Naive B cell (primary cell): ENCODE results near the gene CHRM2. TPM values are rescaled to one million over a fixed set of nuclear protein-coding genes. Genes with fewer than 3 reads are reported as not detected.

Experiments used
- ATAC-seq, 2 donors: fragments of 150-1000 bp; cut with Tn5 transposase; 2 replicates each; pipeline ENCODE4 v1.10.0; 2021; ENCODE audit warnings: low read depth in 2 of 2, mild to moderate bottlenecking in 2 of 2, moderate library complexity in 2 of 2
- DNase-seq: peaks from one replicate; pipeline ENCODE4 v3.0.0; 2022
- H3K27ac Mint-ChIP-seq, 6 donors: one replicate each; pipeline ENCODE4 v1.8.0; 2020 to 2022; ENCODE audit warnings: mild to moderate bottlenecking in 6 of 6, mixed read lengths in 6 of 6, moderate library complexity in 5 of 6, inconsistent platforms in 2 of 6
- H3K27me3 Mint-ChIP-seq, 3 donors: one replicate each; pipeline ENCODE4 v1.8.0; 2021 to 2022; ENCODE audit warnings: mixed read lengths in 3 of 3, mild to moderate bottlenecking in 1 of 3
- H3K36me3 Mint-ChIP-seq, 2 donors: one replicate each; pipeline ENCODE4 v1.8.0; 2020 to 2022; ENCODE audit warnings: mixed read lengths in 2 of 2, inconsistent platforms in 1 of 2, mild to moderate bottlenecking in 1 of 2
- H3K4me1 Mint-ChIP-seq, 3 donors: one replicate each; pipeline ENCODE4 v1.8.0; 2020 to 2022; ENCODE audit warnings: mixed read lengths in 3 of 3, inconsistent platforms in 1 of 3, mild to moderate bottlenecking in 1 of 3, moderate library complexity in 1 of 3
- H3K4me3 Mint-ChIP-seq, 8 donors: one replicate each; pipeline ENCODE4 v1.8.0; 2020 to 2022; ENCODE audit warnings: mild to moderate bottlenecking in 8 of 8, mixed read lengths in 8 of 8, moderate library complexity in 8 of 8, inconsistent platforms in 2 of 8
- H3K9me3 Mint-ChIP-seq, 7 donors: one replicate each; pipeline ENCODE4 v1.8.0; 2020 to 2022; ENCODE audit warnings: mixed read lengths in 7 of 7, mild to moderate bottlenecking in 5 of 7, inconsistent platforms in 2 of 7, moderate library complexity in 1 of 7
- polyA plus RNA-seq, 6 donors: library from polyadenylated mRNA; unstranded; fragments of 300-500 nt; fragmentation: Illumina TruSeq; gene quantifications; one replicate each; pipeline ENCODE4 v1.2.3, GENCODE V29; 2021; ENCODE audit warnings: low read depth in 6 of 6

CHRM2 gene
- polyA plus RNA-seq, 6 donors from 2014 or later: not detected

- no peak for DNase-seq
Observed at GRCh38 chr7:136998495-136998894, 130.0 kb downstream of the CHRM2 start.

GRCh38 chr7:137000621-137001020 lies 132.2 kb downstream of the CHRM2 start:
- ATAC-seq (no peak), DNase-seq (no peak)
- Mint-ChIP-seq H3K27ac (no peak overlapping the region), H3K36me3 (no peaks in the 10 kb centered on the region), H3K4me1 (no peaks in the 10 kb centered on the region), H3K27me3 (no peaks in the 10 kb centered on the region), H3K9me3 (peaks cover 0 to 4% (median 0%) of the 10 kb centered on the region in 7 donors), H3K4me3 (no peak overlapping the region)

More at GRCh38 chr7:136998495-136998894, 130.0 kb downstream of the CHRM2 start:
- no peaks in the 10 kb centered on the region for H3K4me1 Mint-ChIP-seq
- H3K27me3 Mint-ChIP-seq: no peaks in the 10 kb centered on the region
- ATAC-seq: no peak
- no peak overlapping the region for H3K27ac Mint-ChIP-seq
- H3K36me3 Mint-ChIP-seq: no peaks in the 10 kb centered on the region
- peaks cover 0 to 3% (median 0%) of the 10 kb centered on the region in 7 donors for H3K9me3 Mint-ChIP-seq
- H3K4me3 Mint-ChIP-seq: no peak overlapping the region

DNA sequence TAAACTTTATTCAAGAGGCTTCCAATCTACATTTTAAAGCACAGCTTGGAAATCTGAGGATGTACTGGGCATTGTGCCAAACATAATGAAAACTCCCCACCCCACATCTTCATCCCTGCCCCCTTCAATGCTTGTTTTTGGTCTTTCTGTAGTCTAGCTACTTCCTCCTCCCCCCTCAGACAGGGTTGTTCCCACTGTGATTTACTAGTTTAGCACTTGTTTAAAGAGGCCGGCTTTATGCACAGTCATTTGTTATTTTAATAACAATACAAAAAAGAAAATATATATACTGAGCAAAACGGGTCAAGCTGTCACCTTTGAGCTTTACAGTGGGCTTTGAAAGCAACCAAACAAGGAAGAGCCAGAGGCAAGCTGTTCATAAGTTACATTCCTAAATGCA lies 132.6 kb downstream of the CHRM2 start:
- Mint-ChIP-seq H3K4me1 (no peaks in the 10 kb centered on the region), H3K9me3 (peaks cover 0 to 4% (median 0%) of the 10 kb centered on the region in 7 donors), H3K27me3 (no peaks in the 10 kb centered on the region), H3K4me3 (no peak overlapping the region), H3K36me3 (no peaks in the 10 kb centered on the region), H3K27ac (no peak overlapping the region)
- ATAC-seq: no peak
- DNase-seq: no peak

- Mint-ChIP-seq H3K4me3 (no peak overlapping the region), H3K9me3 (peaks cover 0 to 4% (median 0%) of the 10 kb centered on the region in 7 donors), H3K36me3 (no peaks in the 10 kb centered on the region), H3K27ac (no peak overlapping the region), H3K27me3 (no peaks in the 10 kb centered on the region), H3K4me1 (no peaks in the 10 kb centered on the region)
- DNase-seq: no peak
- ATAC-seq: no peak
Observed at GRCh38 chr7:137001478-137001877, 133.0 kb downstream of the CHRM2 start.

- H3K27ac Mint-ChIP-seq: no peak overlapping the region
- H3K4me3 Mint-ChIP-seq: no peak overlapping the region
- peaks cover 0 to 6% (median 2%) of the 10 kb centered on the region in 7 donors for H3K9me3 Mint-ChIP-seq
Observed at GRCh38 chr7:137003086-137003485, 134.6 kb downstream of the CHRM2 start.

DNA sequence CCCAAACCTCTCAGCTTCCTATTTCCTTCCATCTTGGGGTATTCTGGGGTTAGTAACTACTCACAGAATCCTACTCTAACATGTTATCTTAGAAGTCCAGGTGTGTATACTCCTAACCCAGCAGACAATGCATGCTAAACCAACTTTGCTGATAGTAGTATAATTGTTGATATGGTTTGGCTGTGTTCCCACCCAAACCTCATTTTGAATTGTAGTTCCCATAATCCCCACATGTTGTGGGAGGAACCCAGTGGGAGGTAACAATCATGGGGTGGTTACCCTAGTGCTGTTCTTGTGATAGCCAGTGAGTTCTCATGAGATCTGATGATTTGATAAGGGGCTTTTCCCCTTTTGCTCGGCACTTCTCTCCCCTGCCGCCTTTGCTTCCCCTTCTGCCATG lies 135.1 kb downstream of the CHRM2 start:
- no peak overlapping the region for H3K27ac Mint-ChIP-seq
- no peak overlapping the region for H3K4me3 Mint-ChIP-seq
- no peak for DNase-seq
- no peak for ATAC-seq
- H3K36me3 Mint-ChIP-seq: no peaks in the 10 kb centered on the region
- H3K9me3 Mint-ChIP-seq: peaks cover 0 to 6% (median 2%) of the 10 kb centered on the region in 7 donors
- H3K4me1 Mint-ChIP-seq: no peaks in the 10 kb centered on the region
- no peaks in the 10 kb centered on the region for H3K27me3 Mint-ChIP-seq

More at GRCh38 chr7:137003086-137003485, 134.6 kb downstream of the CHRM2 start:
- no peak for DNase-seq
- Mint-ChIP-seq H3K36me3 (no peaks in the 10 kb centered on the region), H3K4me1 (no peaks in the 10 kb centered on the region), H3K27me3 (no peaks in the 10 kb centered on the region)
- no peak for ATAC-seq

- Mint-ChIP-seq H3K27ac (no peak overlapping the region), H3K9me3 (peaks cover 0 to 5% (median 2%) of the 10 kb centered on the region in 7 donors), H3K27me3 (no peaks in the 10 kb centered on the region), H3K4me1 (no peaks in the 10 kb centered on the region), H3K36me3 (no peaks in the 10 kb centered on the region), H3K4me3 (no peak overlapping the region)
- no peak for ATAC-seq
- no peak for DNase-seq
Observed at GRCh38 chr7:137005873-137006272, 137.4 kb downstream of the CHRM2 start.

- no peak overlapping the region for H3K27ac Mint-ChIP-seq
- H3K4me3 Mint-ChIP-seq: no peak overlapping the region
- H3K9me3 Mint-ChIP-seq: peaks cover 0 to 5% (median 2%) of the 10 kb centered on the region in 7 donors
- H3K36me3 Mint-ChIP-seq: no peaks in the 10 kb centered on the region
- DNase-seq (no peak), ATAC-seq (no peak)
- H3K4me1 Mint-ChIP-seq: no peaks in the 10 kb centered on the region
- no peaks in the 10 kb centered on the region for H3K27me3 Mint-ChIP-seq
Observed at GRCh38 chr7:137006293-137006692, 137.8 kb downstream of the CHRM2 start.

- H3K36me3 Mint-ChIP-seq: no peaks in the 10 kb centered on the region
- H3K27ac Mint-ChIP-seq: no peak overlapping the region
- peaks cover 0 to 5% (median 2%) of the 10 kb centered on the region in 7 donors for H3K9me3 Mint-ChIP-seq
- H3K27me3 Mint-ChIP-seq: no peaks in the 10 kb centered on the region
- ATAC-seq: no peak
- no peaks in the 10 kb centered on the region for H3K4me1 Mint-ChIP-seq
- no peak for DNase-seq
- H3K4me3 Mint-ChIP-seq: no peak overlapping the region
Observed at GRCh38 chr7:137007001-137007694, 138.7 kb downstream of the CHRM2 start.

GRCh38 chr7:137009404-137009803 lies 141.0 kb downstream of the CHRM2 start:
- Mint-ChIP-seq H3K27me3 (no peaks in the 10 kb centered on the region), H3K4me1 (no peaks in the 10 kb centered on the region), H3K9me3 (peaks cover 0 to 5% (median 0%) of the 10 kb centered on the region in 7 donors), H3K27ac (no peak overlapping the region), H3K4me3 (no peak overlapping the region), H3K36me3 (no peaks in the 10 kb centered on the region)
- DNase-seq: no peak
- no peak for ATAC-seq

GRCh38 chr7:137015015-137015414 lies 146.6 kb downstream of the CHRM2 start:
- H3K27ac Mint-ChIP-seq: no peak overlapping the region
- no peak for DNase-seq
- no peaks in the 10 kb centered on the region for H3K4me1 Mint-ChIP-seq
- H3K9me3 Mint-ChIP-seq: peaks cover 0 to 7% (median 0%) of the 10 kb centered on the region in 7 donors
- no peak overlapping the region for H3K4me3 Mint-ChIP-seq
- no peaks in the 10 kb centered on the region for H3K36me3 Mint-ChIP-seq
- no peak for ATAC-seq
- no peaks in the 10 kb centered on the region for H3K27me3 Mint-ChIP-seq

GRCh38 chr7:137017221-137017620 lies 148.8 kb downstream of the CHRM2 start:
- DNase-seq: no peak
- Mint-ChIP-seq H3K36me3 (no peaks in the 10 kb centered on the region), H3K27ac (no peak overlapping the region), H3K27me3 (no peaks in the 10 kb centered on the region), H3K4me3 (no peak overlapping the region), H3K4me1 (no peaks in the 10 kb centered on the region), H3K9me3 (peaks cover 0 to 7% (median 0%) of the 10 kb centered on the region in 7 donors)
- ATAC-seq: no peak

DNA sequence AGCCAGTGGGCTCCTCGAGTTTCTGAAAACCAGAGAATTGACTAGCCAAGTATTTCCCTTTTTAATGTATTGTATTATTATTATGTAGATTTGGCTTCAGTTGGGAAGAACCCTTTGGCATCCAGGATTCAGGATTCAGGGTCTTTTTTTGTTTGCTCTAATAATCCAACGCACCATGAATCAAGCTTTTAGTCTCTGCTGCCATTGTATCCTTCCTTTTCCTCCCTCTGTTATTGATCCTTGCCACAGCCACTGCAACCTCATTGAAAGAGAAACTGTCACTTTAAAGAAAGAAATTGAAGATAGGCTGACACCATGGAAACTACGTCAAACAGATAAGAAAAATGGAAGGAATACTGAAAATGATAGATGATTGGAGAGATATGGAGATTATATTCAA lies 150.0 kb downstream of the CHRM2 start:
- no peaks in the 10 kb centered on the region for H3K4me1 Mint-ChIP-seq
- H3K9me3 Mint-ChIP-seq: peaks cover 0 to 7% (median 0%) of the 10 kb centered on the region in 7 donors
- no peak for ATAC-seq
- H3K27me3 Mint-ChIP-seq: no peaks in the 10 kb centered on the region
- H3K36me3 Mint-ChIP-seq: no peaks in the 10 kb centered on the region
- DNase-seq: no peak
- H3K4me3 Mint-ChIP-seq: no peak overlapping the region
- H3K27ac Mint-ChIP-seq: no peak overlapping the region

- Mint-ChIP-seq H3K9me3 (peaks cover 0 to 4% (median 0%) of the 10 kb centered on the region in 7 donors), H3K36me3 (no peaks in the 10 kb centered on the region), H3K4me3 (no peak overlapping the region), H3K4me1 (no peaks in the 10 kb centered on the region), H3K27ac (no peak overlapping the region), H3K27me3 (no peaks in the 10 kb centered on the region)
- DNase-seq: no peak
- no peak for ATAC-seq
Observed at GRCh38 chr7:137020351-137020750, 151.9 kb downstream of the CHRM2 start.
